PC-3 (cell line): ENCODE data around the gene SLC25A34.

ENCODE experiments used
- CTCF ChIP-seq: fragments of 300-600 bp; sonication (generic); conservative IDR thresholded peaks from 2 replicates; pipeline ENCODE4 v1.5.1; 2017; ENCODE audit warnings: antibody characterized with exemption, low read depth, mild to moderate bottlenecking, low read length
- EZH2 ChIP-seq: fragments of 300-600 bp; sonication (generic); IDR thresholded peaks from one replicate; pipeline ENCODE4 v1.6.1; 2017; ENCODE audit warnings: antibody characterized with exemption, mild to moderate bottlenecking, low read length; ENCODE audit not compliant: unreplicated experiment

- no peak for TF ChIP-seq CTCF
- no peak for TF ChIP-seq EZH2
Observed at GRCh38 chr1:15785683-15786082, 49.6 kb downstream of the SLC25A34 start.
